ENCODE measurements around the gene LYST. TPM values are rescaled to one million over a fixed set of nuclear protein-coding genes. Genes with fewer than 3 reads are reported as not detected.
"Not testable (repeated sequence)": the region's sequence is repeated elsewhere in the genome, so short reads cannot be mapped to it uniquely, and the experiment has no call there.

LYST gene
- total and polyA plus RNA-seq, 2 donors = 25.7 to 67.4 TPM

DNA sequence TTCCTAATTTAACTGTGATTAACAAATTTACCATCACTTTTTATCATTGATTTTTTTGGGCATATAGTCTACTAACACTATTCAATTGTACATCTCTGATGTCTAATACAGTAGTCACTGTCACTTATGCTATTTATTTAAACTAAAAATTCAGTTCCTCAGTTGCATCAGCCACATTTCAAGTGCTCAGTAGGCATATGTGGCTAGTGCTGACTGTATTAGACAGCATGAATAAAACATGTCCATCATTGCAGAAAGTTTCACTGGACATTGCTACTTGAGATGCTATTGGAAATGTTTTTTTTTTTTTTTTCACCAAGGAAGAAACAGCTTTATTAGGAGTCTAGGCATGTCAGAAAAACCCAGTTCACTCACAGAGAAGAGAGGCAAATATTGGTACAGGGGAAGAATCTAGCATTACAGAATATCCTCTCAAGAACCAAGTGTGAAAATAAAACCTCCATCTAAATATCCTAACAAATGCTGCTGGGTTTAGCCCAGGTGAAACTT is 109.1 kb downstream of the LYST start:
- Histone ChIP-seq H3K36me3 (ENCODE audit: control insufficient read depth in 2 of 2, insufficient read depth in 2 of 2, low read length in 1 of 2) (peaks cover 52 to 91% of the 10 kb centered on the region in 2 donors), H3K27me3 (ENCODE audit: control insufficient read depth in 2 of 2, insufficient read depth in 1 of 2, low read length in 1 of 2) (no peaks in the 10 kb centered on the region)
- DNase-seq (ENCODE audit: low read depth in 6 of 9, low spot score in 9 of 9) = no peak

DNA sequence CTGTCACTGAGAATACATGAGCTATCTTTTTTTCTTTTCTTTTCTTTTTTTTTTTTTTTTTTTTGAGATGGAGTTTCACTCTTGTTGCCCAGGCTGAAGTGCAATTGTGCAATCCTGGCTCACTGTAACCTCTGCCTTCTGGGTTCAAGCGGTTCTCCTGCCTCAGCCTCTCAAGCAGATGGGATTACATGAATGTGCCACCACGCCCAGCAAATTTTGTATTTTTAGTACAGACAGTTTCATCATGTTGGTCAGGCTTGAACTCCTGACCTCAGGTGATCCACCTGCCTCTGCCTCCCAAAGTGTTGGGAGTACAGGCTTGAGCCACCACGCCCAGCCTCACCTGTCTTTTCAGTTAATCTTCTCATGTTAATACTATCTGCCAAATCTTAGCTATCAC is 112.5 kb downstream of the LYST start:
- DNase-seq (ENCODE audit: low read depth in 6 of 9, low spot score in 9 of 9); H3K27me3 ChIP-seq (ENCODE audit: control insufficient read depth in 2 of 2, insufficient read depth in 1 of 2, low read length in 1 of 2); H3K4me1 ChIP-seq (ENCODE audit: control insufficient read depth in 2 of 2, insufficient read depth in 2 of 2, low read length in 2 of 2); H3K9me3 ChIP-seq (ENCODE audit: control insufficient read depth in 2 of 2, insufficient read depth in 1 of 2, low read length in 1 of 2); H3K4me3 ChIP-seq (ENCODE audit: low read length in 2 of 2); H3K27ac ChIP-seq (ENCODE audit: low read depth in 1 of 2, low read length in 1 of 2): not testable (repeated sequence)
- WGBS = 96% methylated on average over 3 of the region's 3 CpGs
- H3K36me3 ChIP-seq (ENCODE audit: control insufficient read depth in 2 of 2, insufficient read depth in 2 of 2, low read length in 1 of 2) = peaks cover 34 to 86% of the 10 kb centered on the region in 2 donors

More for the DNA sequence above, 109.1 kb downstream of the LYST start:
- Histone ChIP-seq H3K4me3 (ENCODE audit: low read length in 2 of 2) (no peak overlapping the region), H3K27ac (ENCODE audit: low read depth in 1 of 2, low read length in 1 of 2) (no peak overlapping the region), H3K9me3 (ENCODE audit: control insufficient read depth in 2 of 2, insufficient read depth in 1 of 2, low read length in 1 of 2) (no peaks in the 10 kb centered on the region), H3K4me1 (ENCODE audit: control insufficient read depth in 2 of 2, insufficient read depth in 2 of 2, low read length in 2 of 2) (no peaks in the 10 kb centered on the region)

DNA sequence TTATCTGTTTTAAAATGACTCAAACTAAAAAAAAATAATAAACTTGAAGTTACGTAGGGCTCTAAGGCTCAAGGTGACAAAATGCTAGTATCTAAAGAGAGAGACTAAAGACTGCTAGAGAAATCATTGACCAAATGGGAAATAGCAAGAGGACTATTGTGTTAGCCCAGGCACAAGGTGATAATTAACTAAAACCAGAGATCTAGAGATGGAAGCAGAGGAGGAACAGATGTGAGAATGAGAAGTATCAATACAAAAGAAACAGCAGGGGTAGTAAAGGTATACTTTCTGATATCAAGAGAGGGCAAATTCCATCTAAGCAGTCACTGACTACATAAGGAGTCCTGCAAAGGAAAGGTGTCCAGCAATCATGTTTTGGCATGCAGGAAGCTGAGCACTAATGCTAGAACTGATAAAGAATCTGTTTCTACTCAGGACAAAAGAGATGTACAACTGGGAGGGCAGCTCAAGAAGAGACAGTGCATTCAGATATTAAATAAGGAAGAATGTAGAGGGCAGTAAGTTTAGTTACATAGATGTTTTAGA is 116.9 kb downstream of the LYST start:
- peaks cover 29 to 81% of the 10 kb centered on the region in 2 donors for H3K36me3 ChIP-seq (ENCODE audit: control insufficient read depth in 2 of 2, insufficient read depth in 2 of 2, low read length in 1 of 2)
- no peaks in the 10 kb centered on the region for H3K9me3 ChIP-seq (ENCODE audit: control insufficient read depth in 2 of 2, insufficient read depth in 1 of 2, low read length in 1 of 2)
- H3K4me3 ChIP-seq (ENCODE audit: low read length in 2 of 2) = no peak overlapping the region
- no peaks in the 10 kb centered on the region for H3K27me3 ChIP-seq (ENCODE audit: control insufficient read depth in 2 of 2, insufficient read depth in 1 of 2, low read length in 1 of 2)
- H3K4me1 ChIP-seq (ENCODE audit: control insufficient read depth in 2 of 2, insufficient read depth in 2 of 2, low read length in 2 of 2) = no peaks in the 10 kb centered on the region
- no peak for DNase-seq (ENCODE audit: low read depth in 6 of 9, low spot score in 9 of 9)
- no peak overlapping the region for H3K27ac ChIP-seq (ENCODE audit: low read depth in 1 of 2, low read length in 1 of 2)
- 100% methylated on average over 1 of the region's 1 CpG for WGBS

DNA sequence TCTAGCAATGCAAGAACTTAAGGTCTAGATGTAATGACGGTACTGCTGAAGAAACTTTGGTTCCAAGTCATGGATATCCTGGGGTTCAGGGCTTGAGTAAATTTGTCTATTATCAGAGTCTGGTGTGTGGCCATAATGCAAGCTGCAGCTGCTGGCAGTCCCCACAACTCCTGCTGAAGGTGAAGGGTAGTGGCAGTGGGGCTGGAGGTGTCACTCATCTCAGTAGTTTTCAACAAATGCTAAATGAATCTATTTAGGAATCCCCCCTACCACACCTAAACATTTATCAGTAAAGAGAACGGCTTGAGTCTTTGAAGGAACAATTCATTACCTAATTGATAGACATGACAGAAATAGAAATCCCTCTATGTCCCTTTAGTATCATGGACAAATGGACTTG is 118.0 kb downstream of the LYST start:
- Histone ChIP-seq H3K4me1 (ENCODE audit: control insufficient read depth in 2 of 2, insufficient read depth in 2 of 2, low read length in 2 of 2) (no peaks in the 10 kb centered on the region), H3K27me3 (ENCODE audit: control insufficient read depth in 2 of 2, insufficient read depth in 1 of 2, low read length in 1 of 2) (no peaks in the 10 kb centered on the region), H3K9me3 (ENCODE audit: control insufficient read depth in 2 of 2, insufficient read depth in 1 of 2, low read length in 1 of 2) (no peaks in the 10 kb centered on the region), H3K36me3 (ENCODE audit: control insufficient read depth in 2 of 2, insufficient read depth in 2 of 2, low read length in 1 of 2) (peaks cover 20 to 79% of the 10 kb centered on the region in 2 donors), H3K27ac (ENCODE audit: low read depth in 1 of 2, low read length in 1 of 2) (no peak overlapping the region), H3K4me3 (ENCODE audit: low read length in 2 of 2) (no peak overlapping the region)
- DNase-seq (ENCODE audit: low read depth in 6 of 9, low spot score in 9 of 9) = no peak
- 97% methylated on average over 2 of the region's 2 CpGs for WGBS

DNA sequence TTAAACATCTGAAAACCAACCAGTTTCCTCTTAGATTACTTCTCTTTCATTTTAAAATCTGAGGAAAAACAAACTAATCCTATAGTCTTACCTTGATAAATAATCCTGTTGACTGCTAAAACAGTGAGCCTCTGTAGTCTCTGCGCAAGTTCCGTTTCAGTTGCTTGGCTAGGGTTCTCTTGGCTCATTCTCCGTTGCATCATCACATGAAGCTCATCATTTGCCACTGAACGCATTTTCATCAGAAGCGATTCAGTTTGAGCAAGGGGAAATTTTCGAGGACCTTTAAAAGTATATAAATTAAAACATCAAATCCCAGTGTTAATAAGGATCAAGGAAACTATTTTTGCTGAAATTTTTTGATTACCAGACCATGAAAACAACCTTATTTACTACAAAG is 120.5 kb downstream of the LYST start:
- Histone ChIP-seq H3K27me3 (ENCODE audit: control insufficient read depth in 2 of 2, insufficient read depth in 1 of 2, low read length in 1 of 2) (no peaks in the 10 kb centered on the region), H3K9me3 (ENCODE audit: control insufficient read depth in 2 of 2, insufficient read depth in 1 of 2, low read length in 1 of 2) (no peaks in the 10 kb centered on the region), H3K4me3 (ENCODE audit: low read length in 2 of 2) (no peak overlapping the region), H3K36me3 (ENCODE audit: control insufficient read depth in 2 of 2, insufficient read depth in 2 of 2, low read length in 1 of 2) (peaks cover 24 to 83% of the 10 kb centered on the region in 2 donors), H3K27ac (ENCODE audit: low read depth in 1 of 2, low read length in 1 of 2) (no peak overlapping the region), H3K4me1 (ENCODE audit: control insufficient read depth in 2 of 2, insufficient read depth in 2 of 2, low read length in 2 of 2) (no peaks in the 10 kb centered on the region)
- 98% methylated on average over 6 of the region's 6 CpGs for WGBS
- no peak for DNase-seq (ENCODE audit: low read depth in 6 of 9, low spot score in 9 of 9)

DNA sequence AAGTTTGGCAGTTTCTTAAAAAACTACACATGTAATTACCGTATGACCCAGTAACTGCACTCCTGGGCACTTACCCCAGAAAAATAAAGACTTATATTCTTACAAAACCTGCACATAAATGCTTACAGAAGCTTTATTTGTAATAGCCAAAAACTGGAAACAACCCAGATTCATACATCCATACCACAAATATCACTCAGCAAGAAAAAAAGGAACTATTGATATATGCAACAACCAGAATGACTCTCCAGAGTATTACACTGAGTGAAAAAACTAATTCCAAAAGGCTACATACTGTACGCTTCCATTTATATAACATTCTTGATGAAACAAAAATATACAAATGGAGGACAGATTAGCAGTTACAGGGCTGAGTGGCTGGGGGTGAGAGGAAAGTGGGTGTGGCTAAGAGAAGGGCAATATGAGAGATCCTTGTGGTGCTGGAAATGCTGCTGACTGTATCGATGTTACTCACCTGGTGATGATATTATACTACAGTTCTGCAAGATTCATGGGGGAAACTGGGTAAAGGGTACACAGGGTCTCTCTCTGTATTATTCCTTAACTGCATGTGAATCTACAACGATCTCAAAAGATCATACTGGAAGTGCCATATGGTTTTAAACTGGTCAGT is 121.1 kb downstream of the LYST start:
- DNase-seq (ENCODE audit: low read depth in 6 of 9, low spot score in 9 of 9) = no peak
- Histone ChIP-seq H3K9me3 (ENCODE audit: control insufficient read depth in 2 of 2, insufficient read depth in 1 of 2, low read length in 1 of 2) (no peaks in the 10 kb centered on the region), H3K27ac (ENCODE audit: low read depth in 1 of 2, low read length in 1 of 2) (no peak overlapping the region), H3K4me3 (ENCODE audit: low read length in 2 of 2) (no peak overlapping the region), H3K4me1 (ENCODE audit: control insufficient read depth in 2 of 2, insufficient read depth in 2 of 2, low read length in 2 of 2) (no peaks in the 10 kb centered on the region), H3K27me3 (ENCODE audit: control insufficient read depth in 2 of 2, insufficient read depth in 1 of 2, low read length in 1 of 2) (no peaks in the 10 kb centered on the region), H3K36me3 (ENCODE audit: control insufficient read depth in 2 of 2, insufficient read depth in 2 of 2, low read length in 1 of 2) (peaks cover 18 to 80% of the 10 kb centered on the region in 2 donors)
- 98% methylated on average over 4 of the region's 4 CpGs for WGBS

DNA sequence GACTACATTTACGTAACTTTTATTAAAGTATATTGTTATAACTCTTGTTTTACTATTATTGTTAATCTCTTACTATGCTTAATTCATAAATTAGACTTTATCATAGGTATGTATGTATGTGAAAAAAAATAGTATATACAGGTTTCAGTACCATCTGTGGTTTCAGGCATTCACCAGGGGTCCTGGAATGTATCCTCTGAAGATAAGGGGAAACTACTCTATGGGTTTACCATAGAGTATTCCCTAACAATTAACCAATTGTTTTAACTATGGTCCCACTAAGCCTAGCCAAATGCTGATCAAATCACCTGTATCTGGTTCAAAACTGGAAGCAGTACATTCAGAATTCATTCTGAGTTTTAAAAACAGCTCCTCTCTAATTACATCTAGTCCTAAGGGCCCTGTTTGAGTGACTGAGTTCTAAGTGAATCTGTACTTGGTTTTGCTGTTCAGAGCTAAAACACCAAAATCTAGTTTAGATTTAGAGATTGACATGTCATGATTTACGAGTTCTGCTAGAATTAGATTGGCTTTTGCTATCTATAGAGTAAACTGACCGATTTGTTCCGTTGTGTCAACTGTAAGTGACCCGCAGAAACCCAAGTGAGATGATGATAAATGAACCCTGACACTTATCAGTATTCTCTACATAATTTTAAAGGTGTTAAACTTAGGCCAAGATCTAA is 123.6 kb downstream of the LYST start:
- Histone ChIP-seq H3K9me3 (ENCODE audit: control insufficient read depth in 2 of 2, insufficient read depth in 1 of 2, low read length in 1 of 2) (no peaks in the 10 kb centered on the region), H3K4me3 (ENCODE audit: low read length in 2 of 2) (no peak overlapping the region), H3K4me1 (ENCODE audit: control insufficient read depth in 2 of 2, insufficient read depth in 2 of 2, low read length in 2 of 2) (no peaks in the 10 kb centered on the region), H3K36me3 (ENCODE audit: control insufficient read depth in 2 of 2, insufficient read depth in 2 of 2, low read length in 1 of 2) (peaks cover 27 to 82% of the 10 kb centered on the region in 2 donors), H3K27me3 (ENCODE audit: control insufficient read depth in 2 of 2, insufficient read depth in 1 of 2, low read length in 1 of 2) (no peaks in the 10 kb centered on the region), H3K27ac (ENCODE audit: low read depth in 1 of 2, low read length in 1 of 2) (no peak overlapping the region)
- WGBS = 99% methylated on average over 5 of the region's 5 CpGs
- no peak for DNase-seq (ENCODE audit: low read depth in 6 of 9, low spot score in 9 of 9)

DNA sequence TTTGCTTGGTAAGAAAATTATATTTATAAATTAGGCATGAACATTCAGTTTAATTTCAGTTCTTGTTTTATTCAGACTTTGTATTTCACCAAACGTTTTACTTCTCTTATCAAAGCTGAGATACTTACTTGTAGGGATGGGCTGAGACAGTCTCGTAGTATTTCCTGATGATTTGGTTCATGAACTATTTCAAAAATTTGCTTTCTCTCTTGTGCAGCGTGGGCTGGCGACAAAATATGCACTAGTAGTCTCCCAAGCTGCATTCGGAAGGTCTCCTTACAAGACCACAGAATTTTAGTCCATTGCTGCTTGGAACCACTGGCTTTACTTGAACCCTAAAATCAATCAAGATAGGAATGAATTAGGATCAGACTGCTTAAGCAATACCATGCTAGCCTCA is 125.4 kb downstream of the LYST start:
- DNase-seq (ENCODE audit: low read depth in 6 of 9, low spot score in 9 of 9) = no peak
- WGBS = 98% methylated on average over 5 of the region's 5 CpGs
- Histone ChIP-seq H3K36me3 (ENCODE audit: control insufficient read depth in 2 of 2, insufficient read depth in 2 of 2, low read length in 1 of 2) (peaks cover 30 to 85% of the 10 kb centered on the region in 2 donors), H3K9me3 (ENCODE audit: control insufficient read depth in 2 of 2, insufficient read depth in 1 of 2, low read length in 1 of 2) (no peaks in the 10 kb centered on the region), H3K27ac (ENCODE audit: low read depth in 1 of 2, low read length in 1 of 2) (no peak overlapping the region), H3K27me3 (ENCODE audit: control insufficient read depth in 2 of 2, insufficient read depth in 1 of 2, low read length in 1 of 2) (no peaks in the 10 kb centered on the region), H3K4me3 (ENCODE audit: low read length in 2 of 2) (no peak overlapping the region), H3K4me1 (ENCODE audit: control insufficient read depth in 2 of 2, insufficient read depth in 2 of 2, low read length in 2 of 2) (no peaks in the 10 kb centered on the region)

DNA sequence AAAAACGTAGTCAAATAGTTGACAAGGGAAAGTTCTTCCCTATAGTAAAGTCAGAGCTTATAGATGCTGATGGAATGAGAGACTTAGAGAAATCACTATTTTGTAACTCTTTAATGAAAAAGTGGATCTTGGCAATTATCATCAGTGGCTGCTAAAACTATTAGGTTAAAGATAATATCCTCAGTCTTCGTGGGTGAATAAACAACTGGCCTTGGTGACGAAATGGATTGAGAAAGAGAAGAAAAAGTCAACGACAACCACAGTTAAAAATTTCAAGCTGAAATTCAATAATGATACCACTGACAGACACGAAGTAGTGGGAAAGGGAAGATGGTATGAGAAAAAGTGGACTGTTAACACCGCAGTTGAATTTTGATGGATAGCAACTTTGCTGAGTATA is 127.1 kb downstream of the LYST start:
- Histone ChIP-seq H3K27me3 (ENCODE audit: control insufficient read depth in 2 of 2, insufficient read depth in 1 of 2, low read length in 1 of 2) (no peaks in the 10 kb centered on the region), H3K9me3 (ENCODE audit: control insufficient read depth in 2 of 2, insufficient read depth in 1 of 2, low read length in 1 of 2) (no peaks in the 10 kb centered on the region), H3K4me1 (ENCODE audit: control insufficient read depth in 2 of 2, insufficient read depth in 2 of 2, low read length in 2 of 2) (no peaks in the 10 kb centered on the region), H3K36me3 (ENCODE audit: control insufficient read depth in 2 of 2, insufficient read depth in 2 of 2, low read length in 1 of 2) (peaks cover 24 to 83% of the 10 kb centered on the region in 2 donors), H3K27ac (ENCODE audit: low read depth in 1 of 2, low read length in 1 of 2) (no peak overlapping the region), H3K4me3 (ENCODE audit: low read length in 2 of 2) (no peak overlapping the region)
- no peak for DNase-seq (ENCODE audit: low read depth in 6 of 9, low spot score in 9 of 9)
- WGBS = 96% methylated on average over 6 of the region's 6 CpGs

Data from thymus (tissue), 11 donors.